Fibroblast of skin of scalp (primary cell): Measurements from ENCODE around the gene TRPV2. TPM values are rescaled to one million over a fixed set of nuclear protein-coding genes. Genes with fewer than 3 reads are reported as not detected.
"Not testable (repeated sequence)": the region's sequence is repeated elsewhere in the genome, so short reads cannot be mapped to it uniquely, and the experiment has no call there.

Source experiments
- DNase-seq: peaks from one replicate; pipeline ENCODE4 v3.0.0-alpha.2; 2013
- polyA plus RNA-seq, 2 experiments: library from polyadenylated mRNA; unstranded; fragments of 120-200 nt; gene quantifications; one replicate each; pipeline ENCODE4 v1.2.1, GENCODE V29; 2013; ENCODE audit not compliant: insufficient read length in 2 of 2

The TRPV2 gene, protein sequence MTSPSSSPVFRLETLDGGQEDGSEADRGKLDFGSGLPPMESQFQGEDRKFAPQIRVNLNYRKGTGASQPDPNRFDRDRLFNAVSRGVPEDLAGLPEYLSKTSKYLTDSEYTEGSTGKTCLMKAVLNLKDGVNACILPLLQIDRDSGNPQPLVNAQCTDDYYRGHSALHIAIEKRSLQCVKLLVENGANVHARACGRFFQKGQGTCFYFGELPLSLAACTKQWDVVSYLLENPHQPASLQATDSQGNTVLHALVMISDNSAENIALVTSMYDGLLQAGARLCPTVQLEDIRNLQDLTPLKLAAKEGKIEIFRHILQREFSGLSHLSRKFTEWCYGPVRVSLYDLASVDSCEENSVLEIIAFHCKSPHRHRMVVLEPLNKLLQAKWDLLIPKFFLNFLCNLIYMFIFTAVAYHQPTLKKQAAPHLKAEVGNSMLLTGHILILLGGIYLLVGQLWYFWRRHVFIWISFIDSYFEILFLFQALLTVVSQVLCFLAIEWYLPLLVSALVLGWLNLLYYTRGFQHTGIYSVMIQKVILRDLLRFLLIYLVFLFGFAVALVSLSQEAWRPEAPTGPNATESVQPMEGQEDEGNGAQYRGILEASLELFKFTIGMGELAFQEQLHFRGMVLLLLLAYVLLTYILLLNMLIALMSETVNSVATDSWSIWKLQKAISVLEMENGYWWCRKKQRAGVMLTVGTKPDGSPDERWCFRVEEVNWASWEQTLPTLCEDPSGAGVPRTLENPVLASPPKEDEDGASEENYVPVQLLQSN
- 4.4 TPM for polyA plus RNA-seq (2013, experiment 1 of 2; ENCODE audit: insufficient read length)
- 6.6 TPM for polyA plus RNA-seq (2013, experiment 2 of 2; ENCODE audit: insufficient read length)

DNA sequence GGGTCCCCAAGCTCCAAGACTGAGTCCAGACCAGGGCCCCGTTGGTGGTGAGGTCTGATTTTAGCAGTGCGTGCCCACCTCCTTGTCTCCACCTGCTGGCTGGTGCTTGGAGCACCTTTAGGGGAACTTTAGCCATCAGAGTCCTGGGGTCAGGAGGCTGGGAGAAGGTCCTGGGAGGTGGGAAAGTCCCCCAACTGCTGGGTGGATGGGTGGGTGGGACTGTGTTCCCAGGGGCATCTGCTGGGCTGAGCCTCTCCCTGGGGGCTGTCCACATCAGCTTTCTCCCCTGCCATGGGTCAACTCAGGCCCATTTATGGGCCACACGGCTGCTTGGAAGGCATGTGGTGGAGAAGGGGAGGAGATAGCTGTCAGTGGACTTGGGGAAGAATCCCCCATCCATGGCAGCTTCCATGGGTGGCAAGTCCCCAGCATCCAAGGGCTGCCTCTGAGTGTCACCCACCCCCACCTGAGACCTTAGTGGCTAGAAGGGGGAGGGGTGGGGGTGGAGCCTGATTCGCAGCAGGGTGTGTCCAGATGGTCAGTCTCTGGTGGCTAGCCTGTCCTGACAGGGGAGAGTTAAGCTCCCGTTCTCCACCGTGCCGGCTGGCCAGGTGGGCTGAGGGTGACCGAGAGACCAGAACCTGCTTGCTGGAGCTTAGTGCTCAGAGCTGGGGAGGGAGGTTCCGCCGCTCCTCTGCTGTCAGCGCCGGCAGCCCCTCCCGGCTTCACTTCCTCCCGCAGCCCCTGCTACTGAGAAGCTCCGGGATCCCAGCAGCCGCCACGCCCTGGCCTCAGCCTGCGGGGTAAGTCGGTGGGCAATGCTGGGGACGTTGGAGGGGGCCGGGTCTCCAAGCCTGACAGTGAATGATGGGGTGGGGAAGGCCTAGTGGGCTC lies at the start of gene TRPV2:
Gene TRPV2 (plus strand): TSS at position 541 of the 894 bp plus-strand sequence. CDS start 2,098 bp downstream, outside the sequence.
- no peak for DNase-seq

GRCh38 chr17:16371742-16372141 lies 43.6 kb upstream of the TRPV2 start:
- peak; percentile 72 for DNase-seq

GRCh38 chr17:16374146-16374938 lies 41.0 kb upstream of the TRPV2 start:
- DNase-seq, result peak; percentile 31

DNA sequence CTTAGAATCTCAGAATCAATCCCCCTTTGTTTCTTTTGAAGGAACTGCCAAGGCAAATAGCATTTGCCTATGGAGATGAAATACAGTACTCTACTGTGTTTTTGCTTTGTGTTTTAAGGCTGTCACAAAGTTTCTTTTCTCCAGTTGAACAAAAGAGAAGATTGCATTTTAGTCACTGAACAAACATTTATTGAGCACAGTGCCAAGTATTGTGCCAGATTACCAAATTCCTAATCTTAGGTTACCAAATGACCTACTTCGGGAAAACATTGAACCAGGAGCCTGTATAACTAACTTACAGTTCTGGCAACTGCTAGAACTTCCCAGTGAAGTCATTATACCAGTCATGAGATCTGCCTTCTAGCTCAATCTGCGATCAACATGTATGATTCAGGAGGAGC lies 37.4 kb upstream of the TRPV2 start:
- peak; percentile 9 for DNase-seq

GRCh38 chr17:16378636-16379282 lies 36.6 kb upstream of the TRPV2 start:
- no peak for DNase-seq

- no peak for DNase-seq
These were observed 35.7 kb upstream of the TRPV2 start for GRCh38 chr17:16379654-16380053.

DNA sequence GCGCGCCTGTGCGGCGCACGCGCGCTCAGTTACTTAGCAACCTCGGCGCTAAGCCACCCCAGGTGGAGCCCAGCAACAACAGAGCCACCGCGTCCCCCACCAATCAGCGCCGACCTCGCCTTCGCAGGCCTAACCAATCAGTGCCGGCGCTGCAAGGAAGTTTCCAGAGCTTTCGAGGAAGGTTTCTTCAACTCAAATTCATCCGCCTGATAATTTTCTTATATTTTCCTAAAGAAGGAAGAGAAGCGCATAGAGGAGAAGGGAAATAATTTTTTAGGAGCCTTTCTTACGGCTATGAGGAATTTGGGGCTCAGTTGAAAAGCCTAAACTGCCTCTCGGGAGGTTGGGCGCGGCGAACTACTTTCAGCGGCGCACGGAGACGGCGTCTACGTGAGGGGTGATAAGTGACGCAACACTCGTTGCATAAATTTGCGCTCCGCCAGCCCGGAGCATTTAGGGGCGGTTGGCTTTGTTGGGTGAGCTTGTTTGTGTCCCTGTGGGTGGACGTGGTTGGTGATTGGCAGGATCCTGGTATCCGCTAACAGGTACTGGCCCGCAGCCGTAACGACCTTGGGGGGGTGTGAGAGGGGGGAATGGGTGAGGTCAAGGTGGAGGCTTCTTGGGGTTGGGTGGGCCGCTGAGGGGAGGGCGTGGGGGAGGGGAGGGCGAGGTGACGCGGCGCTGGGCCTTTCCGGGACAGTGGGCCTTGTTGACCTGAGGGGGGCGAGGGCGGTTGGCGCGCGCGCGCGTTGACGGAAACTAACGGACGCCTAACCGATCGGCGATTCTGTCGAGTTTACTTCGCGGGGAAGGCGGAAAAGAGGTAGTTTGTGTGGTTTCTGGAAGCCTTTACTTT lies 34.5 kb upstream of the TRPV2 start, which contains the start of gene UBB:
Gene UBB (plus strand): TSS at position 452 of the 856 bp plus-strand sequence. CDS start 817 bp downstream, outside the sequence.
- DNase-seq, result peak; percentile 99

GRCh38 chr17:16381496-16381820 lies 33.9 kb upstream of the TRPV2 start:
- peak; percentile 8 for DNase-seq

DNA sequence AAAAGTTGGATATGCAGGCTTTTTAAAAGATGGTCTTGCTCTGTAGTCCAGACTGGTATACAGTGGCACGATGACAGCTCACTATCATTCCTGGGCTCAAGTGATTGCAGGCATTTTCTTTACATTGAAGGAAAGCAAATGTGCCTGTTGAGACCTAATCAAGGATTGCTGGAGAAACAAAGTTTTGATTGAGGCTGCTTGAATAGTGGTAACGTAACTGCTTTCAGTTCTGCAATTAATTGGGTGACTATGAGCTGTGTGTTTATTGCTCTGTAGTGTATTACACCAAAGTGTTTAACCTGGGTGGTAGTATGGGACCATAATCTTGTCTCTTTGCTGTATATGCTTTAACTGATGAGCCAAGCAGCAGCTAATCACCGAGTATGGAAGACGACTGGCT lies 32.2 kb upstream of the TRPV2 start:
- no peak for DNase-seq

GRCh38 chr17:16383772-16384287 lies 31.5 kb upstream of the TRPV2 start:
- no peak for DNase-seq

DNA sequence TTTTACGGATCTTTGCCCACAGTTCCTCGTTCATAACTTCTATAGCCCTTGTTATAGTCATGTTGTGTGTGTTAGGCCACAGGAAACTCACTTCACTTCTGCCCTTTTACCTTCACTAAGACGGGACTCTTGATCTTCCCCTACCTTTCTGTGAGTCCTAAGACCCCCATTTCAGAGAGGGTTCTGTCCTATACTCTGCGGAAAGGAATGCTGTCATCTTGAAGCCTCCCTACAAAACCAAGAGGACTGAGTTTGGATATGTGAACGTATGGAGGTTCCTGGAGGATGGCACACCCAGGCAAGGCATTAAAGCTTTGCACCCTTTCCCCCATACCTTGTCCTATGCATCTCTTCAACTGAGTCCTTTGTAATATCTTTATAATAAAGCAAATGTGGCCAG lies 30.8 kb upstream of the TRPV2 start:
- DNase-seq, result no peak

GRCh38 chr17:16386126-16386507 lies 29.3 kb upstream of the TRPV2 start:
- DNase-seq, result not testable (repeated sequence)

DNA sequence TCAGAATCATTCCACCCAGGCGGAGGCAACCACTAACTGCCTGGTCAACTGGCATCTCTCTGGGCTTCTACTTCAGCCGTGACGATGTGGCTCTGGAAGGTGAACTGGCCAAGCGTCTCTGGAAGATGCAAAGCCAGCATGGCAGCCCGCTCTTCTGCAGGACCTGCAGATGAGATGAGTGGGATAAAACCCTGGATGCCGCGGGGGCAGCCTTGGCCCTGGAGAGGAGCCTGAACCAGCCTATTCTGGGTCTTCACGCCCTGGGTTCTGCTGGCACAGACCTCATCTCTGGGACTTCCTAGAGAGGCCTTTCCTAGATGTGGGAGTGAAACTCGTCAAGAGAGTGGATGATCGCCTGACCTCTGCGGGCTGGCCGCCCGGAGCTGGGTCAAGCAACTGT lies 23.9 kb upstream of the TRPV2 start:
- no peak for DNase-seq

DNA sequence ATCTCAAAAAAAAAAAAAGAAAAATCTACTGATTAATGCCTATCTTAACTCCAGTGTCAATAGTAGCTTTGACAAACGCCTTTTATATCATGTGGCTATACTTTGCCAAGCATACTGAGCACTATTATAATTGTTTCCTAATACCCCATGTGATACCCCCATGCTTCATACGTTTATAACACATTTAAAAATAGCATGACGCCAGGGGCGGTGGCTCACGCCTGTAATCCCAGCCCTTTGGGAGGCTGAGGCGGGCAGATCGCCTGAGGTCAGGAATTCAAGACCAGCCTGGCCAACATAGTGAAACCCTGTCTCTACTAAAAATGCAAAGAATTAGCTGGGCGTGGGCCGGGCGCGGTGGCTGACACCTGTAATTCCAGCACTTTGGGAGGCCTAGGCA lies 22.9 kb upstream of the TRPV2 start:
- not testable (repeated sequence) for DNase-seq

- not testable (repeated sequence) for DNase-seq
These were observed 19.5 kb upstream of the TRPV2 start for GRCh38 chr17:16395887-16396286.

- not testable (repeated sequence) for DNase-seq
These were observed 18.7 kb upstream of the TRPV2 start for GRCh38 chr17:16396693-16397092.

GRCh38 chr17:16398270-16399267 lies 16.8 kb upstream of the TRPV2 start:
- DNase-seq, result no peak

DNA sequence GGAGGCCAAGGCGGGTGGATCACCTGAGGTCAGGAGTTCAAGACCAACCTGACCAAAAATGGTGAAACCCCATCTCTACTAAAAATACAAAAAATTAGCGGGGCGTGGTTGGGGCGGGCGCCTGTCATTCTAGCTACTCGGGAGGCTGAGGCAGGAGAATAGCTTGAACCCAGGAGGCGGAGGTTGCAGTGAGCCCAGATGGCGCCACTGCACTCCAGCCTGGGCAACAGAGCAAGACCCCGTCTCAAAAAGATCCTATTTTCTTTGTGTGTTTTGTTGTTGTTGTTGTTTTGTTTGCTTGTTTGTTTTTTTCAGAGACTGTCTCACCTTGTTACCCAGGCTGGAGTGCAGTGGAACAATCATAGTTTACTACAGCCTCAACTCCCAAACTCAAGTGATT lies 11.5 kb upstream of the TRPV2 start:
- not testable (repeated sequence) for DNase-seq
